Ovary (tissue), 9 donors: ENCODE results near the gene ITGAL. TPM values are rescaled to one million over a fixed set of nuclear protein-coding genes. Genes with fewer than 3 reads are reported as not detected.

Experiments
- DNase-seq, 5 donors: peaks; one replicate each; pipeline ENCODE4 v3.0.0-alpha.2; 2019 to 2020
- H3K27ac ChIP-seq, 2 donors: fragments of 200-600 bp; one replicate each; pipeline versions ENCODE4 v1.5.1 to v1.8.0; 2019 to 2022
- H3K27me3 ChIP-seq: fragments of 200-600 bp; one replicate; pipeline ENCODE4 v1.8.0; 2022
- H3K36me3 ChIP-seq: fragments of 200-600 bp; sonication (generic); one replicate; pipeline ENCODE4 v1.5.1; 2019
- H3K4me1 ChIP-seq: one replicate; pipeline ENCODE4 v1.8.1; 2013; ENCODE audit warnings: mild to moderate bottlenecking, moderate library complexity; ENCODE audit not compliant: insufficient read depth
- H3K4me3 ChIP-seq: fragments of 200-600 bp; sonication (generic); one replicate; pipeline ENCODE4 v1.5.1; 2017
- H3K9me3 ChIP-seq, 2 donors: fragments of 200-600 bp in 1 of 2; sonication (generic) in 1 of 2; one replicate each; pipeline versions ENCODE4 v1.5.1 to v1.8.1; 2013 to 2019; ENCODE audit warnings: mild to moderate bottlenecking in 1 of 2, moderate library complexity in 1 of 2
- CTCF ChIP-seq, 3 donors: fragments of 450-650 bp in 2 of 3; fragments of 200-600 bp in 1 of 3; IDR thresholded peaks; one replicate each; pipeline versions ENCODE4 v1.5.1 to v1.8.0; 2016 to 2022; ENCODE audit warnings: antibody characterized with exemption in 3 of 3, mild to moderate bottlenecking in 1 of 3
- EP300 ChIP-seq: sonication (generic); formaldehyde crosslinking; IDR thresholded peaks from one replicate; pipeline ENCODE4 v1.6.1; 2017; ENCODE audit warnings: antibody characterized with exemption
- POLR2A ChIP-seq: fragments of 450-650 bp; IDR thresholded peaks from one replicate; pipeline ENCODE4 v1.6.1; 2017; ENCODE audit warnings: antibody characterized with exemption, mild to moderate bottlenecking, moderate library complexity
- WGBS, 3 donors: extraction: QIAGEN DNeasy Blood & Tissue Kit in 1 of 3; methylation state at CpG; one replicate each; pipeline versions ENCODE4 v1.1.5 to v1.1.7; 2013 to 2017; 5-methylcytosine and 5-hydroxymethylcytosine counted together
- intact Hi-C, 4 donors: fragments of 100-400 bp; cut with DNase I; formaldehyde crosslinking; loops; one replicate each; pipeline versions ENCODE4 v1.11.0 to v1.15.1; 2022 to 2023
- polyA plus RNA-seq, 2 donors: library from polyadenylated mRNA; stranded (reverse); fragments of 200-250 nt in 1 of 2; fragments of 350-450 nt in 1 of 2; fragmentation: Illumina TruSeq in 1 of 2; extraction: RNeasy Lipid Tissue Mini Kit (QIAGEN cat#74804) in 1 of 2; gene quantifications; one replicate each; pipeline ENCODE4 v1.2.3, GENCODE V29; 2013 to 2014
- total RNA-seq, 7 donors: library from RNA; depleted of rRNA in 2 of 7; stranded (reverse); fragments of >200 nt in 2 of 7; fragmentation: NEBNext Ultra II Directional in 3 of 7; extraction: Animal tissue kit (Norgen Biotek cat#: 25700) in 3 of 7; gene quantifications; one replicate each; pipeline versions ENCODE4 v1.1.0 to v1.2.4, GENCODE V29; 2016 to 2023
- donor health status: DM: no; HTN: no; CAD: no; lungs with moderate emphysema.
- donor health status: DM: no; HTN: no; CAD: no.
- donor health status: Bipolar disorder and iron deficiency.
- donor health status: DM: yes; HTN: yes; CAD: no.
- donor health status: DM: no; HTN: no; CAD: no.
- donor health status: DM: yes; HTN: yes; CAD: no.

ITGAL gene
- total and polyA plus RNA-seq, 9 donors: 0.90 to 13.1 (median 2.0) TPM

- H3K4me1 ChIP-seq: peaks cover 4% of the 10 kb centered on the region
- no peaks in the 10 kb centered on the region for H3K9me3 ChIP-seq
- H3K36me3 ChIP-seq: no peaks in the 10 kb centered on the region
- DNase-seq: peak in 4 of 5 donors; percentile 33 to 63 (median 48)
- H3K4me3 ChIP-seq: no peak overlapping the region
- WGBS, 3 donors: 61 to 71% (median 63%) methylated on average over 26 of the region's 26 CpGs
- intact Hi-C loops: loop anchor here in 3 of 4 donors (5.0 to 10.0 kb wide), 3 partner anchors 87 to 439 kb away; partner anchors contain the start of gene DCTPP1 (in 1 of the 3)
- no peaks in the 10 kb centered on the region for H3K27me3 ChIP-seq
- TF ChIP-seq EP300 (no peak), CTCF (IDR thresholded peaks at IDR 0.05) (no peak), POLR2A (no peak)
- H3K27ac ChIP-seq: no peak overlapping the region
Measured at GRCh38 chr16:30523768-30524574, 51.4 kb downstream of the ITGAL start.

GRCh38 chr16:30524575-30525568 lies 52.3 kb downstream of the ITGAL start:
- peak in 4 of 5 donors; percentile 28 to 58 (median 49) for DNase-seq
- intact Hi-C loops: loop anchor here in 3 of 4 donors (5.0 to 10.0 kb wide), 3 partner anchors 88 to 440 kb away; partner anchors contain the start of gene DCTPP1 (in 1 of the 3)
- no peak for TF ChIP-seq EP300
- TF ChIP-seq POLR2A: no peak
- no peak for TF ChIP-seq CTCF (IDR thresholded peaks at IDR 0.05)

GRCh38 chr16:30525844-30526136 lies 53.2 kb downstream of the ITGAL start:
- DNase-seq: peak in 1 of 5 donors; percentile 35
- H3K36me3 ChIP-seq: no peaks in the 10 kb centered on the region
- H3K4me1 ChIP-seq: peaks cover 4% of the 10 kb centered on the region
- peak overlapping the region; percentile 68 for H3K4me3 ChIP-seq
- H3K27me3 ChIP-seq: no peaks in the 10 kb centered on the region
- 56 to 65% (median 65%) methylated on average over 4 of the region's 4 CpGs for WGBS, 3 donors
- TF ChIP-seq EP300 (no peak), POLR2A (no peak), CTCF (IDR thresholded peaks at IDR 0.05) (no peak)
- intact Hi-C loops: loop anchor here in 2 of 4 donors (10.0 kb wide), 2 partner anchors 91 to 441 kb away; partner anchors contain the start of gene DCTPP1 (in 1 of the 2)
- no peaks in the 10 kb centered on the region for H3K9me3 ChIP-seq
- peak overlapping the region in 1 of 2 donors; percentile 97 for H3K27ac ChIP-seq

More at GRCh38 chr16:30524575-30525568, 52.3 kb downstream of the ITGAL start:
- Histone ChIP-seq H3K27ac (no peak overlapping the region), H3K36me3 (no peaks in the 10 kb centered on the region), H3K9me3 (no peaks in the 10 kb centered on the region), H3K4me1 (peaks cover 4% of the 10 kb centered on the region), H3K27me3 (no peaks in the 10 kb centered on the region), H3K4me3 (no peak overlapping the region)
- WGBS, 3 donors: 91 to 93% (median 91%) methylated on average over 59 to 60 of the region's 60 CpGs
